Uterus (tissue), 4 donors: ENCODE data around the gene OARD1. TPM values are rescaled to one million over a fixed set of nuclear protein-coding genes. Genes with fewer than 3 reads are reported as not detected.
"Not testable (repeated sequence)": the region's sequence is repeated elsewhere in the genome, so short reads cannot be mapped to it uniquely, and the experiment has no call there.

ENCODE experiments used
- DNase-seq, 2 donors: peaks; one replicate each; pipeline ENCODE4 v3.0.0-alpha.2; 2019 to 2020
- H3K27ac ChIP-seq, 2 donors: fragments of 200-600 bp; sonication (generic); 1 replicate in 1 of 2; 2 replicates in 1 of 2; pipeline ENCODE4 v1.5.1; 2016 to 2018
- H3K27me3 ChIP-seq, 2 donors: fragments of 200-600 bp; sonication (generic); one replicate each; pipeline ENCODE4 v1.5.1; 2018 to 2019; ENCODE audit warnings: control low read depth in 1 of 2
- H3K36me3 ChIP-seq, 2 donors: fragments of 200-600 bp; sonication (generic); one replicate each; pipeline ENCODE4 v1.5.1; 2019; ENCODE audit warnings: control low read depth in 1 of 2
- H3K4me1 ChIP-seq, 2 donors: fragments of 200-600 bp; sonication (generic); one replicate each; pipeline ENCODE4 v1.5.1; 2018 to 2019; ENCODE audit warnings: control low read depth in 1 of 2
- H3K4me3 ChIP-seq, 2 donors: fragments of 200-600 bp; sonication (generic); 1 replicate in 1 of 2; 2 replicates in 1 of 2; pipeline ENCODE4 v1.5.1; 2018 to 2019; ENCODE audit warnings: mild to moderate bottlenecking in 1 of 2
- H3K9me3 ChIP-seq, 2 donors: fragments of 200-600 bp; sonication (generic); one replicate each; pipeline ENCODE4 v1.5.1; 2019; ENCODE audit warnings: control low read depth in 1 of 2
- POLR2A ChIP-seq, 2 donors: fragments of 450-650 bp; IDR thresholded peaks; one replicate each; pipeline ENCODE4 v1.6.1; 2016; ENCODE audit warnings: antibody characterized with exemption in 2 of 2, mild to moderate bottlenecking in 1 of 2, moderate library complexity in 1 of 2
- intact Hi-C: fragments of 100-400 bp; cut with DNase I; formaldehyde crosslinking; loops from one replicate; pipeline ENCODE4 v1.15.1; 2023; ENCODE audit warnings: low total_unique reads
- total RNA-seq, 4 donors: library from RNA; depleted of rRNA in 3 of 4; stranded (reverse); fragments of >200 nt in 3 of 4; gene quantifications; one replicate each; pipeline versions ENCODE4 v1.1.0 to v1.2.4, GENCODE V29; 2014 to 2023
- TF ChIP-seq, protein P1 (sequence below), 4 experiments: fragments of 200-600 bp in 2 of 4; fragments of 450-650 bp in 2 of 4; sonication (generic) in 2 of 4; IDR thresholded peaks; one replicate each; pipeline ENCODE4 v1.5.1; 2016 to 2019; ENCODE audit warnings: antibody characterized with exemption in 4 of 4, mild to moderate bottlenecking in 2 of 4, moderate library complexity in 1 of 4
- donor health status: DM: yes; HTN: yes; CAD: no.

The OARD1 gene
- total RNA-seq, 4 donors from 2014 or later: 7.4 to 21.9 (median 18.2) TPM

DNA sequence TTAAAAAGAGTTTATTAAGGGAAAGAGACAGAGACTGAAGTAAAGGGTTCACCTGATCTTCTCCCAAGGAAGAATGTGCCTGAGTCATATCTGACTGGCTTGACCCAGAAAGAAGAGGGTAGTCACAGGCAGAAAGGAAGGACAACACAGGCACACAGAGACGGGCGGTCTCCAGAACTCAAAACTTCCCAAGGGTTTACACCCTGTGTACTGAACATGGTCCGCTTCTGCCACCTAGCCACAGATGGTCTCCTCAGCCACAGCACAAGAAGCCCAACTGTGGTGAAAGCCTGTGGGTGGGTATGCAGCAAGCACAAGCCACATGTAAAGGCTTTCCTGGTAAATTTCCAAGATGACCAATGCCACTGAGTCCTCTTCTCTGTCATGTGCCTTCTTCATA is 50.3 kb downstream of the OARD1 start:
- no peaks in the 10 kb centered on the region for H3K9me3 ChIP-seq
- no peak overlapping the region for H3K4me3 ChIP-seq
- no peaks in the 10 kb centered on the region for H3K36me3 ChIP-seq
- TF ChIP-seq, protein P1, sequence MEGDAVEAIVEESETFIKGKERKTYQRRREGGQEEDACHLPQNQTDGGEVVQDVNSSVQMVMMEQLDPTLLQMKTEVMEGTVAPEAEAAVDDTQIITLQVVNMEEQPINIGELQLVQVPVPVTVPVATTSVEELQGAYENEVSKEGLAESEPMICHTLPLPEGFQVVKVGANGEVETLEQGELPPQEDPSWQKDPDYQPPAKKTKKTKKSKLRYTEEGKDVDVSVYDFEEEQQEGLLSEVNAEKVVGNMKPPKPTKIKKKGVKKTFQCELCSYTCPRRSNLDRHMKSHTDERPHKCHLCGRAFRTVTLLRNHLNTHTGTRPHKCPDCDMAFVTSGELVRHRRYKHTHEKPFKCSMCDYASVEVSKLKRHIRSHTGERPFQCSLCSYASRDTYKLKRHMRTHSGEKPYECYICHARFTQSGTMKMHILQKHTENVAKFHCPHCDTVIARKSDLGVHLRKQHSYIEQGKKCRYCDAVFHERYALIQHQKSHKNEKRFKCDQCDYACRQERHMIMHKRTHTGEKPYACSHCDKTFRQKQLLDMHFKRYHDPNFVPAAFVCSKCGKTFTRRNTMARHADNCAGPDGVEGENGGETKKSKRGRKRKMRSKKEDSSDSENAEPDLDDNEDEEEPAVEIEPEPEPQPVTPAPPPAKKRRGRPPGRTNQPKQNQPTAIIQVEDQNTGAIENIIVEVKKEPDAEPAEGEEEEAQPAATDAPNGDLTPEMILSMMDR (IDR thresholded peaks at IDR 0.05): no peak
- no peak for TF ChIP-seq POLR2A (IDR thresholded peaks at IDR 0.05)
- DNase-seq: no peak
- intact Hi-C loops: no loop called here
- H3K27me3 ChIP-seq: no peaks in the 10 kb centered on the region
- H3K27ac ChIP-seq: no peak overlapping the region
- H3K4me1 ChIP-seq: no peaks in the 10 kb centered on the region

DNA sequence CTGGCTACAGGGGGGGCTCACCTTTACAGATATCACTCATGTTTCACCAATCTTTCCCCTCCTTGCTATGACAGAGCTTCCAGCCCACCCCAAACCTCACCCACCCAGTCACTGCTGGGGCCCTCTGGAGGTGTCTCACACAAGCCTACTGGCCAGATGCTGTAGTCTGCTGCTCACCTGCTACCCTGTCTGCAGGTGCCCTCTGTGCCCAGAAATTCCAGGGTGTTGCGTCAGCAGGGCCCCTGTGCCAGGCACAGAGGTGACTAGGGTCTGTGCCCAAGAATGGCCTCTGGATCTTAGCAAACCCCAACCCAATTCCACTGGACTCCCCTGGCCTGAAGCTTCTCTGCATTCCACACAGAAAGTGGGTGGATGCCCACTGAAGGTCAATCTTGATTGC is 54.5 kb downstream of the OARD1 start:
- Histone ChIP-seq H3K27me3 (no peaks in the 10 kb centered on the region), H3K9me3 (no peaks in the 10 kb centered on the region), H3K4me3 (no peak overlapping the region), H3K27ac (no peak overlapping the region), H3K36me3 (no peaks in the 10 kb centered on the region), H3K4me1 (no peaks in the 10 kb centered on the region)
- no peak for TF ChIP-seq POLR2A (IDR thresholded peaks at IDR 0.05)
- TF ChIP-seq, protein P1 (IDR thresholded peaks at IDR 0.05): no peak
- no peak for DNase-seq
- intact Hi-C loops: no loop called here

DNA sequence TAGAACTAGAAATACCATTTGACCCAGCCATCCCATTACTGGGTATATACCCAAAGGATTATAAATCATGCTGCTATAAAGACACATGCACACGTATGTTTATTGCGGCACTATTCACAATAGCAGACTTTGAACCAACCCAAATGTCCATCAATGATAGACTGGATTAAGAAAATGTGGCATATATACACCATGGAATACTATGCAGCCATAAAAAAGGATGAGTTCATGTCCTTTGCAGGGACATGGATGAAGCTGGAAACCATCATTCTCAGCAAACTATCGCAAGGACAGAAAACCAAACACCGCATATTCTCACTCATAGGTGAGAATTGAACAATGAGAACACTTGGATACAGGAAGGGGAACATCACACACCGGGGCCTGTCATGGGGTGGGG is 56.3 kb downstream of the OARD1 start:
- H3K27me3 ChIP-seq, H3K4me1 ChIP-seq, H3K9me3 ChIP-seq, DNase-seq, H3K4me3 ChIP-seq, H3K27ac ChIP-seq, H3K36me3 ChIP-seq, intact Hi-C loops: not testable (repeated sequence)

DNA sequence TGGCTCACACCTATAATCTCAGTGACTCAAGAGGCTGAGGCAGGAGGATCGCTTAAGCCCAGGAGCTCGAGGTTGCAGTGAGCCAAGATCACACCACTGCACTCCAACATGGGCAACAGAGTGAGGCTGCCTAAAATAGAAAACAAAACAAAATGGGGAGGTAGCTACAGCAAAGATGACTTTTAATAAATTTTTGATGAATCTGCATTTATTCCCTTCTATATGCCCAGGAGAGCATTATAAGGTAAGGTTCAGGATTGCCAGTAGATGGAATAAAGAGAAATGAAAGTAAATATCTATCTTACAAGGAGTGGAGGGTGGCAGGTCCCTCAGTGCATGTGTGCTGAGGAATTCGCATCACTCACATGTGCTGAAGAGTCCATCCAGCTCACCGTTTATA is 57.4 kb downstream of the OARD1 start:
- DNase-seq: no peak
- Histone ChIP-seq H3K36me3 (no peaks in the 10 kb centered on the region), H3K27ac (no peak overlapping the region), H3K4me1 (no peaks in the 10 kb centered on the region), H3K9me3 (no peaks in the 10 kb centered on the region), H3K4me3 (no peak overlapping the region), H3K27me3 (no peaks in the 10 kb centered on the region)
- no peak for TF ChIP-seq POLR2A (IDR thresholded peaks at IDR 0.05)
- TF ChIP-seq, protein P1 (IDR thresholded peaks at IDR 0.05): no peak
- intact Hi-C loops: no loop called here

Other genes with a start within 250 kb of the OARD1 start
- 1 to 10 TPM in 2 of 4 donors, under 1 TPM in 1, not detected in 1; 0.26 to 1.4 (median 1.2) TPM for gene UNC5CL, start 33.1 kb downstream of the OARD1 start, total RNA-seq
- not detected for gene TSPO2, start 29.9 kb downstream of the OARD1 start, total RNA-seq
- gene APOBEC2, start 19.2 kb downstream of the OARD1 start, total RNA-seq: not detected
- gene NFYA, start 618 bp upstream of the OARD1 start, total RNA-seq: 10 to 100 TPM; 10.9 to 43.6 (median 18.4) TPM
- 1 to 10 TPM in 1 of 4 donors, not detected in 3; 8.2 TPM for gene TREML1, start 82.0 kb upstream of the OARD1 start, total RNA-seq
- gene TREM2, start 90.8 kb upstream of the OARD1 start, total RNA-seq: 1 to 10 TPM in 1 of 4 donors, not detected in 3; 1.0 TPM
- under 1 TPM in 1 of 4 donors, not detected in 3; 0.12 TPM for gene TREML2, start 128.8 kb upstream of the OARD1 start, total RNA-seq
- not detected for gene TREML4, start 156.0 kb upstream of the OARD1 start, total RNA-seq
- 10 to 100 TPM in 1 of 4 donors, 1 to 10 TPM in 1, under 1 TPM in 2; 0.26 to 30.6 (median 1.1) TPM for gene TREM1, start 214.3 kb upstream of the OARD1 start, total RNA-seq